Activated naive CD4-positive, alpha-beta T cell (primary cell): ENCODE measurements around the gene SFMBT2.

Experiments used
- DNase-seq, 4 experiments: peaks; one replicate each; lab custom pipeline; 2025; lab: John Stamatoyannopoulos, UW

Gene SFMBT2

GRCh38 chr10:7364474-7364873 is 46.4 kb downstream of the SFMBT2 start:
- DNase-seq: no peak

- no peak for DNase-seq
Observed at GRCh38 chr10:7363700-7364099, 47.1 kb downstream of the SFMBT2 start.

- no peak for DNase-seq
Observed at GRCh38 chr10:7362471-7362870, 48.4 kb downstream of the SFMBT2 start.

- DNase-seq: no peak
Observed at GRCh38 chr10:7361316-7361715, 49.5 kb downstream of the SFMBT2 start.

GRCh38 chr10:7359954-7360353 is 50.9 kb downstream of the SFMBT2 start:
- DNase-seq: no peak

- no peak for DNase-seq
Observed at GRCh38 chr10:7359356-7359755, 51.5 kb downstream of the SFMBT2 start.

- no peak for DNase-seq
Observed at GRCh38 chr10:7357193-7357592, 53.6 kb downstream of the SFMBT2 start.

GRCh38 chr10:7354330-7355047 is 56.3 kb downstream of the SFMBT2 start:
- no peak for DNase-seq

- DNase-seq: no peak
Observed at GRCh38 chr10:7351894-7352293, 58.9 kb downstream of the SFMBT2 start.

- no peak for DNase-seq
Observed at GRCh38 chr10:7350541-7351195, 60.2 kb downstream of the SFMBT2 start.

GRCh38 chr10:7345717-7346116 is 65.1 kb downstream of the SFMBT2 start:
- no peak for DNase-seq

GRCh38 chr10:7343040-7343439 is 67.8 kb downstream of the SFMBT2 start:
- no peak for DNase-seq

- DNase-seq: no peak
Observed at GRCh38 chr10:7340179-7340874, 70.5 kb downstream of the SFMBT2 start.

- DNase-seq: no peak
Observed at GRCh38 chr10:7339510-7339909, 71.3 kb downstream of the SFMBT2 start.

GRCh38 chr10:7338469-7338868 is 72.4 kb downstream of the SFMBT2 start:
- no peak for DNase-seq

GRCh38 chr10:7337431-7338171 is 73.2 kb downstream of the SFMBT2 start:
- DNase-seq: no peak

- DNase-seq: no peak
Observed at GRCh38 chr10:7335977-7336376, 74.9 kb downstream of the SFMBT2 start.

- no peak for DNase-seq
Observed at GRCh38 chr10:7334642-7334964, 76.2 kb downstream of the SFMBT2 start.

- no peak for DNase-seq
Observed at GRCh38 chr10:7333961-7334641, 76.7 kb downstream of the SFMBT2 start.

- no peak for DNase-seq
Observed at GRCh38 chr10:7329219-7329618, 81.6 kb downstream of the SFMBT2 start.

- DNase-seq: no peak
Observed at GRCh38 chr10:7327885-7328284, 82.9 kb downstream of the SFMBT2 start.

GRCh38 chr10:7322623-7323022 is 88.2 kb downstream of the SFMBT2 start:
- no peak for DNase-seq
